ENCODE data around the gene SLC41A3. TPM values are rescaled to one million over a fixed set of nuclear protein-coding genes. Genes with fewer than 3 reads are reported as not detected.
"Not testable (repeated sequence)": the region's sequence is repeated elsewhere in the genome, so short reads cannot be mapped to it uniquely, and the experiment has no call there.

The SLC41A3 gene
- polyA plus RNA-seq, 1 donor, result 47.0 TPM

DNA sequence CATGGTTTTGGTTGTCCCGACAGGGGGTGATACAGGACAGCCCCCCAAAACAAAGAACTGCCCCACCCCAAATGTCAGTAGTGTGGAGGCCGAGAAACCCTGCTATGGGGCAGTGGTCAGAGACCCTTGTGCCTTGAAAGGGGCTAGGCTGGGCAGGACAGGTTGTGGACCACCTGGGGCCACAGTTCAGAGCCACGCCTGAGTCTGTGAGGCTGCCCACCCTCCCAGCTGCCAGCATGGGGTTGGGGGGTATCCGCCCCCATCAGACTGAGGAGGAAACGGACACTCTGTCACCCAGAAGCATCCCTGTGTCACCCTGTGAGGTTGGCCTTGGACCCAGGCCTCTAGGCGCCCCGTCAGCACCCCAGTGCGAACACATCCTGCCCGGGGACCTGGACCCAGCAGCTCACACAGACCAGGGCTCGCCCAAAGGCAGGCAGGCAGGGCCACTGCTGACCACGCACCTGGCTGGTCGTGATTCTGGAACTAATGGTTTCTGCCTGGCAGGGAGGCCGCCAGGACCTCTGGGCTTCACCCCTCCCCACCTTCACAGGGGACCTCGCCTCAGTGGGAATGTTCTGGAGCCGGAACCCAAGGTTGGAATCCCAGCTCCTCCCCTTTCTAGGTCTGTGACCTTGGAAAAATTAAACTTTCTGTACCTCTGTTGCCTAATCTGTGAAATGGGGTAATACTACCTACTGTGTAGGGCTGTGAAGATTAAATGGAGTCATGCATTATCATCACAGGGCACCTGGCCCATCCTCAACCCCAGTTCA lies 1.4 kb downstream of the SLC41A3 start:
- no peak for DNase-seq (ENCODE audit: low read depth)

DNA sequence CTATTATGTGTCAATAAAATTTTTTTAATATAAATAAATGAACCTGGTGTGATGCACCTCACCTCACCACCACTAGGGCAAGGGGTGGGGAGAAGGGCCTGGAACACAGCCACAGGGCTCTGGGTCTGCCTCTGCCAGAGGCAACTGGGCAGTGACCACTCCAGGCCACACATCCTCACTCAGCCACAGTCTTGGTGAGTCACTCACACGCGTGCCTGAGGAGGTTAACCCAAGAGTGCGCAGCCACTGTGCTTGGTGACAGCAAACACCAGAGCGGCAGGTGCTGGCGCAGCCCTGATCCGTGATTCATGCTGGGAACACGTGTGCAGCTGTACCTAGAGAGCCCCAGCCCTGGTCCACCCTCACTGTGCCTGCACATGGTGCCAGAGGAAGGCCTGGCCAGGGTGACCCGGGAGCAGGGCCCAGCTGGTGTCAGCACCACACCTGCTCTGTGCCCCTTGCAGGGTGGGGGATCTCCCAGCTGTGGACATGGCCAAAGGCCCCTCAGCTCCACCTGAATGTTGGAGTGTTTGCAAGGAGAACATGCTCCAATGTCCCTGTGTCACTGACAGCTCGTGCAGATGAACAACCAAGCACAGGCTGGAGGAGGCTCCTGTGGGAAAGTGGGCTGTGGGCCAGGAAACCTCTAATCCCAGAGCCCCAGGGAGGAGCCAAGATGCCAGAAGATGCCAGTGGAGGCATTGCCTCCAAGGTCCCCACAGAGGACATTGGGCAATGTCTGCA lies 2.1 kb downstream of the SLC41A3 start:
- DNase-seq (ENCODE audit: low read depth), result no peak

DNA sequence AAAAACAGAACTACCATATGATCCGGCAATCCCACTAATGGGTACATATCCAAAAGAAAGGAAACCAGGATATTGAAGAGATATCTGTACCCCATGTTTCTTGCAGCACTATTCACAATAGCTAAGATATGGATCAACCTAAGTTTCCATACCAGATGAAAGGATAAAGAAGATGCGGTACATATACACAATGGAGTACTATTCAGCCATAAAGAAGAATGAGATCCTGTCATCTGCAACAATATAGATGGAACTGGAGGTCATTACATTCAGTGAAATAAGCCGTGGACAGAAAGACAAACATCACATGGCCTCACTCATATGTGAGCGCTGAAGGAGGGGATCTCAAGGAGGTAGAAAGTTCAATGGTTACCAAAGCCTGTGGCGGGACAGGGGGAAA lies 3.0 kb downstream of the SLC41A3 start:
- DNase-seq (ENCODE audit: low read depth), result no peak

DNA sequence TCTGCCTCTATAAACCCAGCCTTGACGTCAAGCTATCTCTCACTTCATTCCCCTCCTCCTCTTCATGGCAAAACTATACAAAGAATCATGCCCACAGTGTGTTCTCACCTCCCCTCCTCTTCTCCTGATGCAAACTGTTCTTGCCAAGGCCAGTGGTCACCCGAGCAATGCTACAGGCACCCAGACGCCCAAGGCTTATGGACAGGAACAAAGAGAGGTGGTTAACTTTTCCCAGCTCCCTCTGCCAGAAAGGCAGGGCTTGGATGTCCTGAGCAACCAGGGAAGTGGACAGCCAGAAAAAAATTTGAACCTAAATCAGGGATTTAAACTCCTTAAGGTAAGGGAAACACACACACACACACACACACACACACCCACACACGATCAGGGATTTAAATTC lies 5.1 kb downstream of the SLC41A3 start:
- no peak for DNase-seq (ENCODE audit: low read depth)

DNA sequence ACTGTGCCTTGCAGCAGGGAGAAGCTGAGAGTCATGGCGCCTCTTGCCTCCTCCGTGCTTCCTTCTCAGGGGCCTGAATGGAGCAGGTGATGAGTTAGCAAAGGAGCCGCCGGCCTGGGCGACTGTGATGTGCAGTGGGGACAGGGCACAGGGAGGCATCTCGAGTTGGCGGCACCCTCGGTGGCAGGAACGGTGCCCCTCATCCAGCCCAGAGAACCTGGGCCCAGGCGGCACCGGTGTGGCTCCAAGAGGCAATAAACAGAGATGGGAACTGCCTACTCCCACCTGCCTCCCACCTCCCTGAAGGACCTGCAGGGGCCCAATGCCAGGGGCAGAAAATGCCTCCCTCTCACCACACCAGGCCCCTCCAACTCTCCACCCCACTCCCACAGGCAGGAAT lies 6.2 kb downstream of the SLC41A3 start:
- no peak for DNase-seq (ENCODE audit: low read depth)

DNA sequence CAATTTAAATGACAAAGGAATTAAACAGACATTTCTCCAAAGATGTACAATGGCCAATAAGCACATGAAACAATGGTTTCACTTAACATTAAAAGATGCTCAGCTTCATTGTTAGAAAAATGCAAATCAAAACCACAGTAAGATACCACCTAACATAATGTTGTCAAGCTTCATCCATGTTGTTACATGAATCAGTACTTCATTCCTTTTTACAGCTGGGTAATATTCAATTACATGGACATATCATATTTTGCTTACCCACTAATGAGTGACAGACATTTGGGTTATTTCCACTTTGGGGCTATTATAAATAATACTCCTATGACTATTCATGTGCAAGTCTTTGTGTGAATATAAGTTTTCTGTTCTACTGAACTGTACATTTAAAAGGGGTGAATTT lies 7.8 kb downstream of the SLC41A3 start:
- DNase-seq (ENCODE audit: low read depth), result no peak

DNA sequence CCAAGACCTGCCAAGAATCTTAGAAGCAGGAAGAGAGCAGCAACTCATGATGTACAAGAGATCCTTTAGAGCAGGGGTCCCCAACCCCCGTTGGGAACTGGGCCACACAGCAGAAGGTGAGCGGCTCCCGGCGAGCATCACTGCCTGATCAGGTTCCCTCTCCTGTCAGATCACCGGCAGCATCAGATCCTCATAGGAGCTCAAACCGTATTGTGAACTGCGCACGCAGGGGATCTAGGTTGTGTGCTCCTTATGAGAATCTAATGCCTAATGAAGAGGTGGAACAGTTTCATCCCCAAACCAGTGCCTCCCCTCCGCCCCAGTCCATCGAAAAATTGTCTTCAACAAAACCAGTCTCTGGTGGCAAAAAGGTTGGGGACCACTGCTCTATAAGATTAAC lies 13.8 kb downstream of the SLC41A3 start:
- DNase-seq (ENCODE audit: low read depth), result no peak

DNA sequence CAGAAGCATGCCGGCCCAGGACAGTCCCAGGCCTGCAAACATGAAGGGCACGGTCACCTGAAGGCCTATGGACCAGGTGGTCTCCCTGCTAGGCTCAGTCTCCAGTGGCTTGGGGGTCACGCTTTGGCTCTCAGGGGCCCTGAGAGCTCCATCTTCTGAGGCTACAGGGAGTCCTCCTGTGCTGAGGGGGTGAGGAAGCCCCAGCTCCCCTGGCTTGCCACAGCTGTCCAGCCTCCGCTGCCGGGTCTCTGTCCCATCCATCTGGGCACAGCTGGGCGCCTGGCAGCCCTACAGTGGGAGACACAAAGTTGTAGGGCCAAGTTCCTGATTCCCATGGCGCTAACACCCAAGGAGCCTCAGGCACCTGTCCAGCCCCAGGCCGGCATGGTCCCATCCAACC lies 16.0 kb downstream of the SLC41A3 start:
- no peak for DNase-seq (ENCODE audit: low read depth)

DNA sequence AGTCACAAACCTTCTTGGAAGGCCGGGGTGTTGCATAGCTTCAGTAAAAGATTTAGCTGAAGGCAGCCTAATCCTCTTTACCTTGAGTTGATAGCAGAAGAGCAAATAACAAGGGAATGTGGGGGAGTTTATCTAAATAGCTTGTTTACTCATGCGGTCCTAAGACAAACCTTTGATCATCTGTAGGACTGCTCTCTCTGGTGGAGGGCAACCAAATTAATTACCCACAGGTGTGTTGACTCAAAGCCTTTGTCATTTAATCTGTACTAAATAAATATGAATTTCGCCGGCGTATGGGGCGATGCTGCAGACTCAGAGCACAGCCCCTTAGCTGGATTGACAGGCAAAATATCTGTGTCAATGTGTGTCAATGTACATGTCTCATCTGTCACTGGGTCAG lies 17.2 kb downstream of the SLC41A3 start:
- DNase-seq (ENCODE audit: low read depth), result not testable (repeated sequence)

DNA sequence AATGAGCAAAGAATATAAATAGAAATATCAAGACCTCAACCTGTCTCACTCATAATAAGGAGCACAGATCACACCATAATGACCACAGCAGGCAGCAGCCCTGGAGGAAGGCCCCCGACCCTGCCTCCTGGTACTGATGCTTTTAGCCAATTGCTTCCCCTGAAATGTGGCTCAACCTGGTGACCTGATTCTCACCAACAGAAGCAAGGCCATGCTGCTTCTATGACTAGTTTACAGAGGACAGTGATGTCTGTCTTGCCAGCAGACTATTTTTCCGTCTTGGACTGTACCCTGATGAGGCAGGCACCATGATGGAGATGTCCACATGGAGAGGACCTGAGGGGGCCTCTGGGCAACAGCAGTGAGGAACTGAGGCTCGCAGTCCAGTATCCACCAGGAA lies 18.0 kb downstream of the SLC41A3 start:
- DNase-seq (ENCODE audit: low read depth), result no peak

DNA sequence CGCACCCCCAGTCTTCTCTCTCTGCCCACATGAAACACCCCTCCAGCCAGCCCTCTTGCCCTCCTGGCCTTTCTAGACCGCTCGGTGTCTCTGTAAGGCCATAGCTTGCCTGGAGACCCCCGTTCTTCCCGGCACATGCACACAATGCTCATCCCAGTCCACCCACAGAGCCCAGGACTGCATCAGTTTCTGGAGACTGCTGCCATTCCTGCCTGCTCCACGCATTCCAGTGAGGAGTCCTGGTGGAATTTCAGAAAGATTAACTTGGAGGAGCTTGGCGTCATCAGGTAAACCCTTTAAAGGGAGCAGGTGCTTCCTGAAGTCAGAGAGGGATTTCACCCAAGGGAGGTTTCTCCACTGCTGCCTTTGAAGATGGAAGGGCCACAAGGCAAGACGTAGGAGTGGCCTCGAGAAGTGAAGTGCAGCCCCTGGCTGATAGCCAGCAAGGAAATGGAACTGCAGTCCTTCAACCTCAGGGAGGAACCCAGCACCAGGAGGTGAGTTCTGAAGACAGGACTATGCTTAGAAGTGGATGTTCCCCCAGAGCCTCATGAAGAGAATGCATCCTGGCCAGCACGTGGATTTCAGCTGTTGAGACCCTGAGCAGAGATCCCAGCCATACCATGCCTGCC lies 19.2 kb downstream of the SLC41A3 start:
- no peak for DNase-seq (ENCODE audit: low read depth)

DNA sequence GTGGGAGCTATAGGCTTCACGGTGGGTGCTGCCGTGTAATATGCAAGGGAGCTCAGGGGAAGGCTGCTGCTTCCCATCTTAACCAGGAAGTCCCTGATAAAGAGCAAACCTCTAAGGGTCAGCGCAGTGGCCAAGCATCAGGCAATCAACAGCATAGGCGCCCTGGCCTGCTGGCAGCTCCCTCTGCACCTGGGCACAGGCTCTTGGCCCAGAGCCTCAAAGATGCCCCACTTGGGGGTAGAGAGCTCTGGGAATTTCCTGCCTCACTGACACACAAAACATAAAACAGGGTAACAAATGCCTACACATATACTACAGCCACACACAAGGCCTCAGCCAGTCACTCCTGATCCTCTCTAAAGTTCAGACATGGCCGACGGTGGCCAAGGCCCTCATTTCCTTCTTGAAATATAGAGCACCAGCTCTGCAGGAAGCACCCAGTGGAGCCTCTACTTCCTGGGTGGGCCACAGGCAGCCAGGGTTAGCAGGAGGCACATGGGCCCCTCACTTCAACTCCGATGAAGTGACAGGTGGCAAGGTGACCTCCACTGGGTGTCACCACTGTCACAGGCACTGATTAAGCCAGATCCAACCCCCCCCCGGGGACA lies 20.5 kb downstream of the SLC41A3 start:
- no peak for DNase-seq (ENCODE audit: low read depth)

DNA sequence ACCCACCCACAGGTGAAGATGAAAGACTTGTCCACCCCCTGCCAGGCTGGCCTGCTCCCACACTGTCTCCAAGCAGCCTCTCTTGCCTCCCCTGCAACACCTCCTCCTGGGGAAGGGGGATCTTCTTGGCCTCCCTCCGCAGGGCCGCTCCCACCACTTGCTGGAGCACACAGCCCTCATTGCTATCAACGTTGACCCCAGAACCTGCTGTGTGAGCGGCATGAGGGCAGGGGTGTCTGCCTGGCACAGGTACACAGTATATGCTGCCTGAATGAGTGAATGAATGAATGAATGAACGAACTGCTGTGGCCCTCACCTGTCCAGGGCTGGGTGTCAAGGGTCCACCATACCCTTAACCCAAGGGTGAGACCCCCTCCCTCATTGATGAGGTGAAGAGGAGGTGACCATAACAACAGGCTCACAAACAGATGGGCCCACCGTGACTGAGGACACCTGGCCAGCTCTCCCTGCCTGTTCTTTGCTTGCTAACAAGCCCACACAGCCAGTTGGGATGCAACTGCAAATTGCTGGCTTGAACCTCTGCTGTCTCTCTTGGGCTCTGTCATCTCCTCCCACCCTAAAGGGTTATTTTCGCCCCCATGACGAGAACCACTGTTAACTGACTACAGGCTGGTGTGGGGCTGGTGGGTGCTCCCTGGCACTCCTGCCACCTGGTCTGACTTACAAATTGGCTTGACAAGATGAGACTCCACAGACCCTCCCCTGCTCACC lies 22.5 kb downstream of the SLC41A3 start:
- DNase-seq (ENCODE audit: low read depth), result no peak

DNA sequence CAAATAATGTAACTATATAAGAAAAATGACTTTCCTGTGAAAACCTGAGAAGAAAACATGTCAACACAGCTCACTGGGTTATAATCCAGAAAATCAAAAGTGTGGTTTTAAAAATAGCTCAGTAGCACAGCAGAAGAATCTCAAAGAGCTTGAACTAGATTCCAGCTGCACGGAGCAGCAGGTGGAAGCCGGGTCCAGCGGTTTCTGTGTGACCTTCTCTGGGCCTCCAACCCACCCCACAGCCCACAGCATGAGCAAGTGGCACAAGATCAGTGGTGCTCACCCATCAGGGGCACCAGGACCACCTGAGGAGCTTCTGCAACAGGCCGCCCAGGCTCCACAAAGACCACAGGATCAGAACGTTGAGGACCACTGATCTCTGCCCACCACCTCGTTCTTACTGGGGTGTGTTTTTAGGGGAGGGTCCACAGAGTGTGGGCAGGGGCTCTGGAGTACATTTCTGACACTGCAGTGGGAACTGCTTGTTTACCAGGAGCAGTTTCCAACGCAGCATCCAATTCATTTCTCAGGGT lies 23.2 kb downstream of the SLC41A3 start:
- no peak for DNase-seq (ENCODE audit: low read depth)

DNA sequence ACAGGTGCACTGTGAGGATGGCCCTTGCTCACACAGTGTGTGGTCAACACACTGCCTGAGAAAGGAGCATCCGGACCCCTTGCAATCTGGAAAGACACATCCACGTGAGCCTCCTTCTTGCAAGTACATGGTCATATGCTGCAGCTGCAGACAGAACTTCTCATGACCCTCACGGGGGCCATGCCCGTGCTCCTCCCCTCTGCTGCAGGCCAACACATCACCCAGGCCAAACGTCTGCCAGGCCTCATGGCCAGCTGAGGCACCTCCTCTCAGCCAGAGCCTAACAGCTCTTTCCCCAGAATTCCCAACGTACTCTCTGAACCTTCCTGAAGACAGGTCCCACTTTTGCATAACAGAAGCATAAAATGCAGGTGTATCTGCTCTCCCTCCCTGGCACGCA lies 25.3 kb downstream of the SLC41A3 start:
- DNase-seq (ENCODE audit: low read depth), result no peak

DNA sequence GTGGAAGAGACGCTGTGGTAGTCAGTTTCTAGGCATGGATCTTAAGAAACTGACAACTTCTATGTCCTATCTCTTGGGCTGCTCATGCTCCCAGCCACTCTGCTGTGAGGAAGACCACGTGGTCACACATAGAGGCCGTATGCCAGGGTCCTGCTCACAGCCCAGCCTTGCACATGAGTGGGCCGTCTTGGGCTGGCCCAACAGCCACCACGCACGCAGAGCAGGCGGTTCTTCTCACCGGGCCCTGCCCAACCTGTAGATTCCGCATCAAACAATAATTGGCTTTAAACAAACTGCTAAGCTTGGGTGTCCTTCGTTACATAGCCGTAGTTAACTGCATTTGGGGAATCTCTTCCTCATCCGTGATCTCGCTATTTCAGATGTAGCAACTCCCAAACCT lies 26.0 kb downstream of the SLC41A3 start:
- DNase-seq (ENCODE audit: low read depth), result no peak

DNA sequence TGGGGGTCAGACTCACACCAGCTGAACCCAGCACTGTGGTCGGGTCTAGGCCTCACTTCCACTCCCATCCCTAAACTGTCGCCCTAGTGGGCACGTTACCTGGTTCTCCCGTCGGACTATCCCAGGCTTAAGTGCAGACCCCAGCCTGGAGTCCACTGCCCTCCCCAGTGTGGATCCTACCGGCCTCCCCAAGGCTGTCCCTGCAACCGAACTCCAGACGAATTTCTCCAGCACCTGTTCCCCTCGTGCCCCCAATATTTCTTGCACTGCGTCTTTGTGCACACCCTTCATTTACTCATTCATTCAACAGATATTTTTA lies 26.5 kb downstream of the SLC41A3 start:
- no peak for DNase-seq (ENCODE audit: low read depth)

DNA sequence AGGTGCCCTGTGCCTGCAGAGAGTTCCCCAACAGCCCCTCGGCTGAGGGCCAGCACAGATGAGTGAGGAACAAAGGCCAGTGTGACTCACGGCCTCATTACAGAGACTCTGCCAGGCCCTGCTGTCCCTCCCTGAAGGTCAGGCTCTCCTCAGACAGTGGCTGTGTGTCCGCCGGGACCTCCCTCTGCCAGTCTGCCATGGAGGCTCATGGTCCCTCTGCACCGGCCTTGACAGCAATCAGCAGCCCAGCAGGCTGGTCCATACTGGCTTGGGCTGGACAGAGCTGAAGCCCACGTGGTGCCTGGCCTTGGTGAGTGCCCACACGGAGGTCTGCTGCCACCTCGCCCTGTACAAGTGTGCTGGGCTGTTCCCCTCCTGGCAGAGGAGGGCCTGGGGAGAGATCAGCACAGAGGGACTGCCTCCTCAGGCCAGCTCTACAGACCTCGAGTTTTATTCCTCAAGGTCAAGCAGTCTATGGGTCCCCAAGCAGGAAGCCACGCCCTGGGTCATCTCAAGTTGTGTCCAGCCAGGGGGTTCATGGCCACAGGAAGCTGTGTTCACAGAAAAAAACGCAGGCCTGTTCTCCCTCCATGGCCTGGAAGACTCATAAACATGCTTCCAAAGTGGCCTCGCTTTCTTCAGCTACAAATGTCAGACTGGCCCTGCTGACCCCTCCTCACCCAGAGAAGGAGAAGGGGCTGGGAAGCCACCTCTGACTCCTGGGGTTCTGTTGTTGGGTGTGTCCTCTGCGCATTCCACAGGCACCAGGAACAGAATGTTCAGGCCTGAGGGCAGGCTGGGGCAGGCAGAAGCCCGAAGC lies 27.0 kb downstream of the SLC41A3 start:
- DNase-seq (ENCODE audit: low read depth), result no peak

DNA sequence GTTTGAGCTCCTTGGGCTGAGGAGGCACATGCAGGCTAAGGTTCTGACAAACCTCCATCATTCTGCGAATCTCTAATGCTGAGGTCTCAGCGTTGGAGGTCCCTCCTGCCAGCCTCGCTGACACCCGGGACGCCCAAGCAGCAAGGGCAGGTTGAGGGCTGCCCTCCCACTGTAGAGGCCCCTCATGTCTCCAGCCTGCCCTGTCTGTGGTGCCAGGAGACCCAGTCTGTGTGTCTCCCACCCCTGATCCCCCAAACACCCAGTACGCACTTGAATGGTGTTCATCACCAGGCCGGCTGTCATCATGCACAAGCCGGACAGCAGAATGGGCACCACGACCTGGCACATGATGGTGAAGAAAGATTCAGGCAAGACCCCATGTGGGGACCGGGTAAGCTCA lies 27.8 kb downstream of the SLC41A3 start:
- no peak for DNase-seq (ENCODE audit: low read depth)

DNA sequence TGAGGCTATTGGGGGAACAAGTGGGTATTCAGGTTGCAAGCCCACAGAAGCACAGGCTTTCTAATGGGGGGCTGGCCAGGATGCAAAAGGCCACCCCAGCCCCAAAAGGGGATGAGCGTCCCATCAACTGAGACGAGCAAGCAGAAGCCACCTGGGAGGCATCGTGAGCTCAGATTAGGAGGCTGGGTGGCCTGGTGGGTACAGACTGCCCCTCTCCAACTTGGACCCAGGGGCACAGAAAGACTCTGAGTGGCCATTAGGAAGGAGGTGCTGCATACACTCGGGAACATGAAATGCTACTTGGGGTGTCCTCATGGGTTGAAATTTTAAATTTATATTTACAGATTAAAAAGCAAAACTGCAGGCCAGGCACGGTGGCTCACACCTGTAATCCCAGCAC lies 29.1 kb downstream of the SLC41A3 start:
- DNase-seq (ENCODE audit: low read depth), result no peak
